Lower leg skin (tissue), 4 donors: Measurements from ENCODE around the gene CHM. TPM values are rescaled to one million over a fixed set of nuclear protein-coding genes. Genes with fewer than 3 reads are reported as not detected.

Experiments used
- DNase-seq, 2 donors: peaks; one replicate each; pipeline ENCODE4 v3.0.0-alpha.2; 2019; ENCODE audit warnings: low spot score in 2 of 2
- H3K4me3 ChIP-seq: fragments of 200-600 bp; sonication (generic); 2 replicates; pipeline ENCODE4 v1.5.1; 2017; ENCODE audit warnings: mild to moderate bottlenecking, low read depth; ENCODE audit not compliant: poor library complexity, severe bottlenecking
- POLR2A ChIP-seq, 2 donors: fragments of 450-650 bp; IDR thresholded peaks; one replicate each; pipeline ENCODE4 v1.6.1; 2016 to 2017; ENCODE audit warnings: antibody characterized with exemption in 2 of 2, mild to moderate bottlenecking in 1 of 2, moderate library complexity in 1 of 2
- WGBS, 2 donors: methylation state at CpG; one replicate each; pipeline ENCODE4 v1.1.5; 2018; 5-methylcytosine and 5-hydroxymethylcytosine counted together
- intact Hi-C: fragments of 100-400 bp; cut with DNase I; formaldehyde crosslinking; loops from one replicate; pipeline ENCODE4 v1.15.0; 2023; ENCODE audit warnings: low total_unique reads
- microRNA counts, 2 donors: library from miRNA; unstranded; fragments of <30 nt; microRNA quantifications; one replicate each; lab custom pipeline; 2016
- microRNA-seq, 2 donors: library from miRNA; unstranded; fragments of <30 nt; microRNA quantifications; one replicate each; pipeline ENCODE4, GENCODE V29; 2016; ENCODE audit warnings: borderline replicate concordance in 2 of 2, borderline number of aligned reads in 1 of 2
- total RNA-seq, 4 donors: library from RNA; depleted of rRNA; stranded (reverse); fragments of >200 nt; gene quantifications; one replicate each; pipeline ENCODE4 v1.1.0, GENCODE V29; 2016
- TF ChIP-seq, protein P1 (sequence below), 3 donors: fragments of 450-650 bp; IDR thresholded peaks; one replicate each; pipeline ENCODE4 v1.5.1; 2016; ENCODE audit warnings: antibody characterized with exemption in 3 of 3, mild to moderate bottlenecking in 3 of 3, moderate library complexity in 2 of 3

Gene CHM
- total RNA-seq, 4 donors from 2014 or later = 9.7 to 15.1 (median 12.7) TPM

DNA sequence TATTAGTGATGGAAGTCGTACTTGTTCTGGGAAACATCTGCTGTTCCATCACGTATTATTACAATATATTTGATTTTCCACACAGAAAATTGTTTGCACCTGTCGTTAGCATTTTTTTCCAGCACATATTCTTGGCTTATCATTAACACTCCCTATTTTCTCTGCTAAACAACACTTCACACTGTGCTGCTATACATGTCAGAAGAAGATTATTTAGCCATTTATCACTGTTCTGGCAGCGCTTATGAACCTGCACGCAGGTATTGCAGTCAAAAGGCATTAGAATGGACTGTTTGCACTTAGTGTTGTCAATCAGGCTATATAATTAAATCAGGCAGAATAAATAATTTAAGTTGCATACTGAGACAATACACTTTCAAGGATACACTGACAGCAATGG is 218.6 kb downstream of the CHM start:
- 61 to 72% methylated on average over 5 of the region's 5 CpGs for WGBS, 2 donors
- DNase-seq = no peak
- intact Hi-C loops = no loop called here
- TF ChIP-seq, protein P1, sequence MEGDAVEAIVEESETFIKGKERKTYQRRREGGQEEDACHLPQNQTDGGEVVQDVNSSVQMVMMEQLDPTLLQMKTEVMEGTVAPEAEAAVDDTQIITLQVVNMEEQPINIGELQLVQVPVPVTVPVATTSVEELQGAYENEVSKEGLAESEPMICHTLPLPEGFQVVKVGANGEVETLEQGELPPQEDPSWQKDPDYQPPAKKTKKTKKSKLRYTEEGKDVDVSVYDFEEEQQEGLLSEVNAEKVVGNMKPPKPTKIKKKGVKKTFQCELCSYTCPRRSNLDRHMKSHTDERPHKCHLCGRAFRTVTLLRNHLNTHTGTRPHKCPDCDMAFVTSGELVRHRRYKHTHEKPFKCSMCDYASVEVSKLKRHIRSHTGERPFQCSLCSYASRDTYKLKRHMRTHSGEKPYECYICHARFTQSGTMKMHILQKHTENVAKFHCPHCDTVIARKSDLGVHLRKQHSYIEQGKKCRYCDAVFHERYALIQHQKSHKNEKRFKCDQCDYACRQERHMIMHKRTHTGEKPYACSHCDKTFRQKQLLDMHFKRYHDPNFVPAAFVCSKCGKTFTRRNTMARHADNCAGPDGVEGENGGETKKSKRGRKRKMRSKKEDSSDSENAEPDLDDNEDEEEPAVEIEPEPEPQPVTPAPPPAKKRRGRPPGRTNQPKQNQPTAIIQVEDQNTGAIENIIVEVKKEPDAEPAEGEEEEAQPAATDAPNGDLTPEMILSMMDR (IDR thresholded peaks at IDR 0.05) = no peak
- TF ChIP-seq POLR2A (IDR thresholded peaks at IDR 0.05) = no peak
- H3K4me3 ChIP-seq = no peak overlapping the region

DNA sequence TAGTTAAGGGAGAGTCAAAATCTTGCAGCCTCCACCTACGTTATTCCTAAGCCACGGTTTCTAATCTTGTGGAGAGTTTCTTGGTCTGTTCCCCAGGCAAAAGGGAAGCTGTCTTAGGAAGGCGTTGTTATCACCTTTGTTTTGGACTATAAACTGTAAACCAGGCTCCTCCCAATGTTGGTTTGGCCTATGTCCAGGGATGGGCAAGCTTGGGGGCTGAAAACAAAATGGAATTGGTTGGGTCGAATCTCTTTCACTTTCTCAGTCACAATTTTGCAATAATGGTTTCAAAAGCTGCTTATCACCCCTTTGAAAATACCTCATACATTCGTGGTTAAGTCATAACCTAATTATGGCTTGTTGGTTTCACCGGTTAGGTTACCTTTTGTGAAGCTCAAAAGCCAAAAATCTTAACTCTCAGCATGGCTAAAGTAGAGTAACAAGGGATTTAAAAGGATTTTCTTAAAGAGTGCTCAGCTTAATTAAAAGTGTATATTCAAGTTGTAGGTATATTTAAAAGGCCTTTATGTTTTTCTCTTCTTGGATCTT is 232.1 kb downstream of the CHM start:
- intact Hi-C loops = no loop called here
- TF ChIP-seq, protein P1 (IDR thresholded peaks at IDR 0.05) = no peak
- TF ChIP-seq POLR2A (IDR thresholded peaks at IDR 0.05) = no peak
- H3K4me3 ChIP-seq = no peak overlapping the region
- DNase-seq = no peak
- 62 to 73% methylated on average over 6 of the region's 6 CpGs for WGBS, 2 donors

MicroRNAs within 50 kb of the gene (microRNA counts, 767-probe panel; counts per million panel counts)
- microRNA hsa-miR-1321 (lab: Ali Mortazavi, UCI) (0 to 358 counts per million in 2 donors), microRNA hsa-miR-361-3p (lab: Ali Mortazavi, UCI) (0 to 358 counts per million in 2 donors), microRNA hsa-miR-361-5p (lab: Ali Mortazavi, UCI) (10,240 to 12,368 counts per million in 2 donors)

Small RNA genes within 50 kb of the gene (microRNA-seq; reads per million reads assigned to microRNA genes)
- gene MIR1321 = 0 reads per million in 2 donors
- gene MIR361 = 5,900 to 6,045 reads per million in 2 donors

Other genes with a start within 250 kb of the CHM start
- under 1 TPM in 1 of 4 donors, not detected in 3; 0.15 TPM for gene DACH2, start 100.9 kb upstream of the CHM start, total RNA-seq